22Rv1 (cell line): Measurements from ENCODE around the gene IMMP2L.
A peak's percentile ranks its signal among the peaks of the same experiment; 100 is the strongest.

Source experiments
- H3K27ac ChIP-seq: fragments of 450-650 bp; 2 replicates; pipeline ENCODE4 v1.5.1; 2017
- ZFX ChIP-seq: fragments of 450-650 bp; IDR thresholded peaks from 2 replicates; pipeline ENCODE4 v1.6.1; 2017; ENCODE audit warnings: antibody characterized with exemption, borderline replicate concordance
- TF ChIP-seq, protein P1 (sequence below): fragments of 450-650 bp; IDR thresholded peaks from 2 replicates; pipeline ENCODE4 v1.5.1; 2017; ENCODE audit warnings: mild to moderate bottlenecking

IMMP2L gene

DNA sequence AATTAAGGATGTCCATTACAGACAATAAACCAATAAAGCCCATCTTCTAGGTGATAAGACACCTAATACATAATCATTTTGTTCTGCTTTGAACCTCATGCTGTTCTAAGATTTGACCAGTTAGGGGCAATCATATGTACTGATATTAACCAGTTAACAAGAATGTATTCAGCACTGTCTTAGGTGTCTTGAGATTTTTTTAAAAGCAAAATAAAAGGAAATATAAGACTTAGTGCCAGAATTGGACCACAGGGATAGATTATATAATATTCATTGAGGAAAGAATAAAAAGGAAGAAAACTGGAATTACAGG lies 32.0 kb downstream of the IMMP2L start:
- H3K27ac ChIP-seq = peak overlapping the region; percentile 86
- TF ChIP-seq, protein P1, sequence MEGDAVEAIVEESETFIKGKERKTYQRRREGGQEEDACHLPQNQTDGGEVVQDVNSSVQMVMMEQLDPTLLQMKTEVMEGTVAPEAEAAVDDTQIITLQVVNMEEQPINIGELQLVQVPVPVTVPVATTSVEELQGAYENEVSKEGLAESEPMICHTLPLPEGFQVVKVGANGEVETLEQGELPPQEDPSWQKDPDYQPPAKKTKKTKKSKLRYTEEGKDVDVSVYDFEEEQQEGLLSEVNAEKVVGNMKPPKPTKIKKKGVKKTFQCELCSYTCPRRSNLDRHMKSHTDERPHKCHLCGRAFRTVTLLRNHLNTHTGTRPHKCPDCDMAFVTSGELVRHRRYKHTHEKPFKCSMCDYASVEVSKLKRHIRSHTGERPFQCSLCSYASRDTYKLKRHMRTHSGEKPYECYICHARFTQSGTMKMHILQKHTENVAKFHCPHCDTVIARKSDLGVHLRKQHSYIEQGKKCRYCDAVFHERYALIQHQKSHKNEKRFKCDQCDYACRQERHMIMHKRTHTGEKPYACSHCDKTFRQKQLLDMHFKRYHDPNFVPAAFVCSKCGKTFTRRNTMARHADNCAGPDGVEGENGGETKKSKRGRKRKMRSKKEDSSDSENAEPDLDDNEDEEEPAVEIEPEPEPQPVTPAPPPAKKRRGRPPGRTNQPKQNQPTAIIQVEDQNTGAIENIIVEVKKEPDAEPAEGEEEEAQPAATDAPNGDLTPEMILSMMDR = no peak
- TF ChIP-seq ZFX = no peak

DNA sequence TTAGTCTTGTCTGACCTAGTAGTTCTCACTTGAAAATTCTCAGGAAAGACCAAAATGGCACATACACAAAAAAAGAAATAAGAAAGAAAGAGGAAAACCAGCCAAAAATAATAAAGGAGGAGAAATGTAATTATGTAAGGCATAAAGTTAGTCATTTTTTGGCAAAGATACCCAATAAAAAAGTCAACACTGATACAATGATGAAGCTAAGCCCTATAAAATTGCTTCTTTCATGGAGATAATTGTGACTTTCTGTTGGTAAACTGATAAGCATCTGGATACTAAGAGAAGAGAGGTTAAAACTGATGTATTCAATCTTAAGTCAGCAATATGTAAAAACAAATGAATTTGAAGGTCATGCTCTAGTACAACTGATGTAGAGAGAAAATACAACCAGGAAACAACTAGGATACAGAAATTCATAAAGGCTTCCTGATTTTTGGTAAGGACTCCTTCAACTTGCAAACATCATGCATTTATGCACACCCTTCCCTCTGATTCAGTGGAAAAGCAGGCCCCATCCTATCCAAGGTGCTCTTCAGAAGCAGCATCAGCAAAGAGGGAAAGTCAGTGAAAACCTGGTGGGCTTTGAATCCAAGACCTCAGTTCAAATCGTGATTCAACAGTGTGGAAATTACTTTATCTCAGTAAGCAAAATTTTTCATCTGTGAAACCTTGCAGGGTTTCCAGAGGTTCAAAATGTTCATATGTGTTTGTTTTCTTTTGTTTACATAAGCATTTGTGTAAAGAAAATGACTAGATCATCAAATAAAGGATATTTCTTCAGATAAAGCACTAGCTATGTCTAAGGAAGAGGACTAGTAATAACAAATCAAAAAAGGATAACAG lies 32.6 kb downstream of the IMMP2L start:
- no peak for TF ChIP-seq ZFX
- TF ChIP-seq, protein P1 = no peak
- peak overlapping the region; percentile 86 for H3K27ac ChIP-seq

DNA sequence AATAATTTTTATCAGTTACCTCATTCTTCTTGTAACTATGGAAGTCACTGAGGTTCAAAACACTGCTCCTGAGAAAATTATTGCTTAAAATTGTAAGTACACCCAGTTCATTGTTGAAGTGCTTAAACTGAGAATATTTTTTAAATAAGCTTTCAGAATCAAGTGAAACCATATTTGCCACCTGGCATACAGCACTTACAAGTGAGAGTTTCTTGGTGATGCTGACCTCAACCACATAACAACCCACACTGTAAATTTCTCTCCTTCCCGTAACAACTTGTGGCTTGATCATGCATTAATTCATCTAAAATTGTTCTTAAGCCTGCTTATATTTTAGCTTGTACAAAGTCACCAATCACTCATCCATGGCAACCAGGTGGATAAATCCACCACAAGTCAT lies 34.0 kb downstream of the IMMP2L start:
- H3K27ac ChIP-seq = peak overlapping the region; percentile 86
- TF ChIP-seq ZFX = no peak
- TF ChIP-seq, protein P1 = no peak

DNA sequence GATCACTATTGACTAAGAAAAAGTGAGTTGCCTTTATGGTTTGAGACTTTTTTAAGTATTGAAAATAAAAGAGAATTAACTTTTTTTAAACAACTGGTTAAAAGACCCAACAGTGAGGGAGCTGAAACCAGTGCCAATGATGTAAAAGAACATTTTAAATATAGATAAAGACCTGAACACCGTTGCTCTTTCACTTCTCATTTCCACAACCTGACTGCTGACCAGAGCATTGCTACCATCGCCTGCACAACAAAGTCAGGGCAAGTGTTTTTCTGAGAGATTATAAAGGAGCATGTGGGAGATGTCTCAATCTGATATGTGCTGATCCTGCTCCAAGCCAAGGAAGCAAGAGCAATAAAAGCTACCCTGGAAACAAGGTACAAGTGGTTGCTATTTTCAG lies 34.7 kb downstream of the IMMP2L start:
- TF ChIP-seq ZFX = no peak
- TF ChIP-seq, protein P1 = no peak
- no peak overlapping the region for H3K27ac ChIP-seq

DNA sequence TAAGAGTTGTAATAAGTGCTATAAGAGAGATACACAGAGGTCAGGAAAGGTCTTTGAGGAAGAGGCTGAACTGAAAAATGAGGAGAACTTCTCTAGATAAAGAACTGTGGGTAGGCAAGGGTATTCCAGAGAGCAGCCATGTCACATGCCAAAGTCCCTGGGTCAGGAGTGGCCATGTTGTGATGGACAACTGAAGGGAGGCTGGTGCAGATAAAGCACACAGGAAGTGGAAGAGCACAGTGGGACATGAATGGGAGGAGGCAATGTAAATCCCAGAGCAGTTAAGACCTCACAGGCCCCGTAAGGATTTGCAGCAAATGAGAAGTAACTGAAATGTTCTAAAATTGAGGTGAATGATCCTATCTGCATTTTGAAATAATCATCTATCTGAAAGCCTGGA lies 37.2 kb downstream of the IMMP2L start:
- no peak overlapping the region for H3K27ac ChIP-seq
- TF ChIP-seq, protein P1 = no peak
- no peak for TF ChIP-seq ZFX

DNA sequence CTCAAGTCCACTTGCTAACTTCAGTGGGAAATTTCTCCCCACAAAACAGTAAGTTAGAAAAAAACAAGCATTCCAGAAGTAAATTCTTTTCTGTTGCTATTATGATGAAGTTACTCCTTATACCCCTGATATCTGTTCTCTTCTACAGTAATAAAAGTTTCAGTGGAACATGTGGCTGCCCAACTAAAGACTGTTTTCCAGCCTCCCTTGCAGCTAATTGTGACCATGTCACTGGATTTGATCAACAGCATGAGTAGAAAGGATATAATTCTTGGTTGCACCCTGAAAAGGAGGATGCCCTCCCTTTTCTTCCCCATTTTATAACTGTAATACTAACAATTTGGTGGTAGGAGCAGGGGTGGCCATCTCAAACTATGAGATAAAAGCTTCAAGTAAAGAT lies 40.6 kb downstream of the IMMP2L start:
- TF ChIP-seq, protein P1 = no peak
- TF ChIP-seq ZFX = no peak
- no peak overlapping the region for H3K27ac ChIP-seq

DNA sequence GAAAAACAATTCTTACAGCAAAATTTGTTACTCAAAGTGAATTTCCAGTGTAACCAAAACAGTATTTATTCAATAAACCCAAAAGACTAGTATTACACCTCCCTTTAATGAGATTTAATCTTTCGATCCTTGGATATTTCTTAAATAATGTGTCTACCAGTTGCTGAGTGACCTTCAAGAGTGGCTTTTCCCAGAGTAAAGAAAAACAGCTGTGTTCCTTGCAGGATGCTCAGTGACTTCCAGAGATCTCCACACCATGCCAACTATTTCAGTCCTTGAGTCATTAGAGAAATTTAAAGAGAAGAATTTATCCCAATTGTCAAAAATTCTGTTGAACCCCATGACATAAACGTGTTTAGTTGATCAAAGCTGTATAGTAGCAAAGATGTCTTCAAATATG lies 44.0 kb downstream of the IMMP2L start:
- TF ChIP-seq, protein P1 = no peak
- TF ChIP-seq ZFX = no peak
- no peak overlapping the region for H3K27ac ChIP-seq
